ENCODE results near the gene DOCK7.

- TF ChIP-seq, protein P1, sequence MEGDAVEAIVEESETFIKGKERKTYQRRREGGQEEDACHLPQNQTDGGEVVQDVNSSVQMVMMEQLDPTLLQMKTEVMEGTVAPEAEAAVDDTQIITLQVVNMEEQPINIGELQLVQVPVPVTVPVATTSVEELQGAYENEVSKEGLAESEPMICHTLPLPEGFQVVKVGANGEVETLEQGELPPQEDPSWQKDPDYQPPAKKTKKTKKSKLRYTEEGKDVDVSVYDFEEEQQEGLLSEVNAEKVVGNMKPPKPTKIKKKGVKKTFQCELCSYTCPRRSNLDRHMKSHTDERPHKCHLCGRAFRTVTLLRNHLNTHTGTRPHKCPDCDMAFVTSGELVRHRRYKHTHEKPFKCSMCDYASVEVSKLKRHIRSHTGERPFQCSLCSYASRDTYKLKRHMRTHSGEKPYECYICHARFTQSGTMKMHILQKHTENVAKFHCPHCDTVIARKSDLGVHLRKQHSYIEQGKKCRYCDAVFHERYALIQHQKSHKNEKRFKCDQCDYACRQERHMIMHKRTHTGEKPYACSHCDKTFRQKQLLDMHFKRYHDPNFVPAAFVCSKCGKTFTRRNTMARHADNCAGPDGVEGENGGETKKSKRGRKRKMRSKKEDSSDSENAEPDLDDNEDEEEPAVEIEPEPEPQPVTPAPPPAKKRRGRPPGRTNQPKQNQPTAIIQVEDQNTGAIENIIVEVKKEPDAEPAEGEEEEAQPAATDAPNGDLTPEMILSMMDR (conservative IDR thresholded peaks at IDR 0.05; ENCODE audit: low read depth, low read length), result no peak
- no peak for TF ChIP-seq EZH2 (IDR thresholded peaks at IDR 0.05; ENCODE audit: borderline replicate concordance, low read depth, low read length, poor library complexity, severe bottlenecking)
Observed at GRCh38 chr1:62612770-62613169, 75.4 kb downstream of the DOCK7 start.
